Vagina (tissue), 2 donors: ENCODE results near the gene CACYBP.

ENCODE experiments used
- POLR2A ChIP-seq, 2 donors: fragments of 450-650 bp; IDR thresholded peaks; one replicate each; pipeline ENCODE4 v1.6.1; 2017; ENCODE audit warnings: antibody characterized with exemption in 2 of 2, mild to moderate bottlenecking in 2 of 2, moderate library complexity in 2 of 2
- POLR2AphosphoS5 ChIP-seq, 2 donors: sonication (generic); formaldehyde crosslinking; IDR thresholded peaks; one replicate each; pipeline ENCODE4 v1.9.0; 2017; ENCODE audit warnings: antibody characterized with exemption in 2 of 2, mild to moderate bottlenecking in 2 of 2, low read depth in 1 of 2; ENCODE audit not compliant: insufficient read depth in 1 of 2
- TF ChIP-seq, protein P1 (sequence below), 3 experiments: fragments of 450-650 bp in 2 of 3; fragments of 200-600 bp in 1 of 3; sonication (generic) in 1 of 3; IDR thresholded peaks; one replicate each; pipeline ENCODE4 v1.5.1; 2017 to 2019; ENCODE audit warnings: antibody characterized with exemption in 3 of 3, mild to moderate bottlenecking in 2 of 3, moderate library complexity in 2 of 3

DNA sequence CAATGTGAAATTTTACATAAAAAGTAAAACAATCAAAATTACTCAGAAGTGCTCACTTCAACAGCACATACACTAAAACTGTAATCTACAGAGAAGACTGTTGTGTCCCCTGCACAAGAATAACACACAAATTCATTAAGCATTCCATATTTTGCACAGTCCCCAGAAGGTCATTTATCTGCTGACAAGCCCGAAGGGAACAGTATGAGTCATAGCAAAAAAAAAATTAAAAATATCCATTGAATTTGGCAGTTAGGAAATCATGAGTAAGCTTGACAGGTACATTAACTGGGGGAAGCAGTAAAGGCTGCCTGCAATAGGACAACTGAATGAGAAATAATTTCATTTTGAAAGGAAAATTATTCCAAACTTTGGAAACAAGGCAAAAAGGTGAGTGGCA is 3.3 kb upstream of the CACYBP start:
- TF ChIP-seq, protein P1, sequence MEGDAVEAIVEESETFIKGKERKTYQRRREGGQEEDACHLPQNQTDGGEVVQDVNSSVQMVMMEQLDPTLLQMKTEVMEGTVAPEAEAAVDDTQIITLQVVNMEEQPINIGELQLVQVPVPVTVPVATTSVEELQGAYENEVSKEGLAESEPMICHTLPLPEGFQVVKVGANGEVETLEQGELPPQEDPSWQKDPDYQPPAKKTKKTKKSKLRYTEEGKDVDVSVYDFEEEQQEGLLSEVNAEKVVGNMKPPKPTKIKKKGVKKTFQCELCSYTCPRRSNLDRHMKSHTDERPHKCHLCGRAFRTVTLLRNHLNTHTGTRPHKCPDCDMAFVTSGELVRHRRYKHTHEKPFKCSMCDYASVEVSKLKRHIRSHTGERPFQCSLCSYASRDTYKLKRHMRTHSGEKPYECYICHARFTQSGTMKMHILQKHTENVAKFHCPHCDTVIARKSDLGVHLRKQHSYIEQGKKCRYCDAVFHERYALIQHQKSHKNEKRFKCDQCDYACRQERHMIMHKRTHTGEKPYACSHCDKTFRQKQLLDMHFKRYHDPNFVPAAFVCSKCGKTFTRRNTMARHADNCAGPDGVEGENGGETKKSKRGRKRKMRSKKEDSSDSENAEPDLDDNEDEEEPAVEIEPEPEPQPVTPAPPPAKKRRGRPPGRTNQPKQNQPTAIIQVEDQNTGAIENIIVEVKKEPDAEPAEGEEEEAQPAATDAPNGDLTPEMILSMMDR (IDR thresholded peaks at IDR 0.05) = no peak
- no peak for TF ChIP-seq POLR2A (IDR thresholded peaks at IDR 0.05)
- no peak for TF ChIP-seq POLR2AphosphoS5 (IDR thresholded peaks at IDR 0.05; ENCODE audit: insufficient read depth in 1 of 2, low read depth in 1 of 2)
